Activated CD8-positive, alpha-beta T cell treated with anti-CD3 and anti-CD28 coated beads for 36 hours (primary cell): ENCODE measurements around the gene SLC44A2. TPM values are rescaled to one million over a fixed set of nuclear protein-coding genes. Genes with fewer than 3 reads are reported as not detected.
"Not testable (repeated sequence)": the region's sequence is repeated elsewhere in the genome, so short reads cannot be mapped to it uniquely, and the experiment has no call there.

Experiments used
- ATAC-seq: fragments of 200-7000 bp; cut with Tn5 transposase; one replicate; pipeline ENCODE4 v1.10.0; 2021; ENCODE audit warnings: mild to moderate bottlenecking, moderate library complexity
- CTCF ChIA-PET: fragments of 350-600 bp; sonication (Branson Sonifier 250); formaldehyde crosslinking; loops from one replicate; lab custom pipeline; 2021; ENCODE audit warnings: antibody characterized with exemption; lab: Charles Lee
- POLR2A ChIA-PET: fragments of 350-600 bp; sonication (Branson Sonifier 250); formaldehyde crosslinking; loops from one replicate; lab custom pipeline; 2021; ENCODE audit warnings: antibody characterized with exemption; lab: Charles Lee
- DNase-seq: peaks from one replicate; pipeline ENCODE4 v3.0.0-alpha.2; 2020
- H3K27ac Mint-ChIP-seq: one replicate; pipeline ENCODE4 v1.8.0; 2021; ENCODE audit warnings: mild to moderate bottlenecking, mixed read lengths
- H3K27me3 Mint-ChIP-seq: one replicate; pipeline ENCODE4 v1.8.0; 2021; ENCODE audit warnings: mixed read lengths
- H3K36me3 Mint-ChIP-seq: one replicate; pipeline ENCODE4 v1.8.0; 2021; ENCODE audit warnings: low read depth, mixed read lengths
- H3K4me1 Mint-ChIP-seq: one replicate; pipeline ENCODE4 v1.8.0; 2021; ENCODE audit warnings: low read depth, mixed read lengths
- H3K4me3 Mint-ChIP-seq: one replicate; pipeline ENCODE4 v1.8.0; 2021; ENCODE audit warnings: mild to moderate bottlenecking, moderate library complexity, mixed read lengths
- H3K9me3 Mint-ChIP-seq: one replicate; pipeline ENCODE4 v1.8.0; 2021; ENCODE audit warnings: mixed read lengths
- CTCF ChIP-seq: fragments of 200-600 bp; IDR thresholded peaks from one replicate; pipeline ENCODE4 v1.8.0; 2022; ENCODE audit warnings: antibody characterized with exemption, mild to moderate bottlenecking
- intact Hi-C: fragments of 100-400 bp; cut with micrococcal nuclease; formaldehyde crosslinking; loops from one replicate; pipeline ENCODE4 v1.10.0; 2022
- total RNA-seq, 2 experiments: library from RNA; stranded (reverse); gene quantifications; one replicate each; pipeline ENCODE4 v1.2.3, GENCODE V29; 2021

SLC44A2 gene
- total RNA-seq, 2 experiments from 2014 or later: 66.0 to 71.4 TPM

GRCh38 chr19:10662384-10663251 is 37.3 kb downstream of the SLC44A2 start:
- no peaks in the 10 kb centered on the region for H3K27me3 Mint-ChIP-seq
- intact Hi-C loops: no loop called here
- H3K27ac Mint-ChIP-seq: peak overlapping the region; percentile 74
- peaks cover 42% of the 10 kb centered on the region for H3K36me3 Mint-ChIP-seq
- H3K4me3 Mint-ChIP-seq: peak overlapping the region; percentile 21
- ChIA-PET POLR2A (interaction anchor here (0.6 to 3.2 kb wide), 18 partner anchors 8 to 499 kb away, joined by 3 to 22 read pairs (median 3); no protein-coding TSS in a partner anchor), CTCF (interaction anchor here (0.8 to 2.5 kb wide), 4 partner anchors 8 to 82 kb away, joined by 3 to 14 read pairs (median 9); no protein-coding TSS in a partner anchor)
- ATAC-seq (peak; percentile 71), DNase-seq (peak; percentile 68)
- peaks cover 53% of the 10 kb centered on the region for H3K4me1 Mint-ChIP-seq
- TF ChIP-seq CTCF: no peak
- H3K9me3 Mint-ChIP-seq: no peaks in the 10 kb centered on the region

- H3K4me3 Mint-ChIP-seq, H3K9me3 Mint-ChIP-seq, CTCF ChIA-PET, DNase-seq, intact Hi-C loops, H3K27me3 Mint-ChIP-seq, ATAC-seq: not testable (repeated sequence)
- Mint-ChIP-seq H3K4me1 (peaks cover 57% of the 10 kb centered on the region), H3K27ac (peak overlapping the region; percentile 74), H3K36me3 (peaks cover 43% of the 10 kb centered on the region)
- POLR2A ChIA-PET: interaction anchor here (0.8 to 3.2 kb wide), 6 partner anchors 8 to 91 kb away, joined by 3 to 22 read pairs (median 4); no protein-coding TSS in a partner anchor
Measured at GRCh38 chr19:10663252-10663563, 37.9 kb downstream of the SLC44A2 start.

- intact Hi-C loops: no loop called here
- TF ChIP-seq CTCF: no peak
- peaks cover 37% of the 10 kb centered on the region for H3K36me3 Mint-ChIP-seq
- ATAC-seq (peak; percentile 7), DNase-seq (no peak)
- peak overlapping the region; percentile 61 for H3K27ac Mint-ChIP-seq
- H3K9me3 Mint-ChIP-seq: no peaks in the 10 kb centered on the region
- CTCF ChIA-PET: interaction anchor here (2.0 kb wide), 1 partner anchor 32 kb away, joined by 4 read pairs; no protein-coding TSS in a partner anchor
- no peak overlapping the region for H3K4me3 Mint-ChIP-seq
- peaks cover 40% of the 10 kb centered on the region for H3K4me1 Mint-ChIP-seq
- POLR2A ChIA-PET: interaction anchor here (0.7 to 4.3 kb wide), 9 partner anchors 10 to 34 kb away, joined by 3 to 36 read pairs (median 4); partner anchors contain the start of gene QTRT1
- H3K27me3 Mint-ChIP-seq: no peaks in the 10 kb centered on the region
Measured at GRCh38 chr19:10667867-10668266, 42.5 kb downstream of the SLC44A2 start.

- H3K4me3 Mint-ChIP-seq: no peak overlapping the region
- CTCF ChIA-PET: interaction anchor here (2.0 kb wide), 1 partner anchor 31 kb away, joined by 4 read pairs; no protein-coding TSS in a partner anchor
Measured at GRCh38 chr19:10669246-10669645, 43.9 kb downstream of the SLC44A2 start.

More at GRCh38 chr19:10669246-10669645, 43.9 kb downstream of the SLC44A2 start:
- DNase-seq: no peak
- Mint-ChIP-seq H3K36me3 (peaks cover 40% of the 10 kb centered on the region), H3K4me1 (peaks cover 33% of the 10 kb centered on the region), H3K9me3 (no peaks in the 10 kb centered on the region), H3K27me3 (no peaks in the 10 kb centered on the region), H3K27ac (peak overlapping the region; percentile 73)
- POLR2A ChIA-PET: interaction anchor here (0.7 to 4.3 kb wide), 3 partner anchors 10 to 14 kb away, joined by 3 to 36 read pairs (median 8); no protein-coding TSS in a partner anchor
- TF ChIP-seq CTCF: no peak
- ATAC-seq: no peak
- intact Hi-C loops: no loop called here
